B cell (primary cell): ENCODE measurements around the gene ACY1. TPM values are rescaled to one million over a fixed set of nuclear protein-coding genes. Genes with fewer than 3 reads are reported as not detected.

ENCODE experiments used
- ATAC-seq: fragments of 200-7000 bp; cut with Tn5 transposase; one replicate; pipeline ENCODE4 v1.10.0; 2021; ENCODE audit warnings: low read depth, mild to moderate bottlenecking, moderate number of reproducible peaks, moderate library complexity
- CTCF ChIA-PET: fragments of 350-600 bp; sonication (Branson Sonifier 250); formaldehyde crosslinking; loops from one replicate; lab custom pipeline; 2021; ENCODE audit warnings: antibody characterized with exemption, inconsistent platforms; lab: Charles Lee
- POLR2A ChIA-PET: fragments of 350-600 bp; sonication (Branson Sonifier 250); formaldehyde crosslinking; loops from one replicate; lab custom pipeline; 2021; ENCODE audit warnings: antibody characterized with exemption; lab: Charles Lee
- DNase-seq: peaks from one replicate; pipeline ENCODE4 v3.0.0; 2013
- H2AFZ ChIP-seq: 2 replicates; pipeline ENCODE4 v1.6.1; 2012; ENCODE audit warnings: mild to moderate bottlenecking, low read depth, low read length; ENCODE audit not compliant: insufficient read depth, poor library complexity, severe bottlenecking
- H3K27ac ChIP-seq, 2 donors: 1 replicate in 1 of 2; 2 replicates in 1 of 2; pipeline ENCODE4 v1.5.1; 2012 to 2013; ENCODE audit warnings: low read length in 2 of 2, mild to moderate bottlenecking in 2 of 2, moderate library complexity in 1 of 2
- H3K27me3 ChIP-seq, 4 experiments: fragments of 200-600 bp in 1 of 4; sonication (generic) in 1 of 4; replicated peaks in 1 of 4; 1 replicate in 2 of 4; 2 replicates in 2 of 4; pipeline versions ENCODE4 v1.6.1 to v1.7.0; 2013 to 2016; ENCODE audit warnings: low read length in 3 of 4, mild to moderate bottlenecking in 2 of 4, mixed read lengths in 1 of 4, moderate library complexity in 1 of 4; ENCODE audit not compliant: insufficient read depth in 4 of 4, control insufficient read depth in 3 of 4; ENCODE audit errors: control extremely low read depth in 1 of 4
- H3K36me3 ChIP-seq, 2 experiments: replicated peaks in 1 of 2; 1 replicate in 1 of 2; 2 replicates in 1 of 2; pipeline versions ENCODE4 v1.6.1 to v1.7.1; 2013; ENCODE audit warnings: low read length in 1 of 2; ENCODE audit not compliant: insufficient read depth in 2 of 2, control insufficient read depth in 1 of 2; ENCODE audit errors: control extremely low read depth in 1 of 2, extremely low read depth in 1 of 2
- H3K4me1 ChIP-seq, 2 donors: fragments of 200-600 bp in 1 of 2; sonication (generic) in 1 of 2; 1 replicate in 1 of 2; 2 replicates in 1 of 2; pipeline versions ENCODE4 v1.5.1 to v1.6.1; 2013 to 2017; ENCODE audit warnings: low read length in 2 of 2; ENCODE audit not compliant: control insufficient read depth in 2 of 2, insufficient read depth in 2 of 2
- H3K4me2 ChIP-seq: replicated peaks from 2 replicates; pipeline ENCODE3; 2012; ENCODE audit warnings: mild to moderate bottlenecking, low read depth, low read length; ENCODE audit not compliant: poor library complexity, severe bottlenecking
- H3K4me3 ChIP-seq, 5 experiments: fragments of 200-600 bp in 1 of 5; sonication (generic) in 1 of 5; 1 replicate in 3 of 5; 2 replicates in 2 of 5; pipeline versions ENCODE4 v1.5.1 to v1.7.0; 2011 to 2016; ENCODE audit warnings: low read length in 4 of 5, mild to moderate bottlenecking in 4 of 5, low read depth in 2 of 5, control low read depth in 1 of 5, moderate library complexity in 1 of 5; ENCODE audit not compliant: insufficient read depth in 1 of 5; ENCODE audit errors: control extremely low read depth in 1 of 5, extremely low read depth in 1 of 5
- H3K79me2 ChIP-seq: fragments of 200-600 bp; sonication (generic); one replicate; pipeline ENCODE4 v1.6.0; 2016; ENCODE audit warnings: low read length; ENCODE audit not compliant: control insufficient read depth, insufficient read depth
- H3K9ac ChIP-seq: fragments of 200-600 bp; sonication (generic); 2 replicates; pipeline ENCODE4 v1.6.1; 2017; ENCODE audit warnings: mild to moderate bottlenecking, low read length, moderate library complexity
- H3K9me3 ChIP-seq, 3 donors: one replicate each; pipeline versions ENCODE4 v1.6.1 to v1.7.1; 2013; ENCODE audit warnings: low read length in 2 of 3; ENCODE audit not compliant: control insufficient read depth in 2 of 3, insufficient read depth in 1 of 3; ENCODE audit errors: control extremely low read depth in 1 of 3
- H4K20me1 ChIP-seq: 2 replicates; pipeline ENCODE4 v1.6.0; 2012; ENCODE audit warnings: mild to moderate bottlenecking, low read length; ENCODE audit not compliant: insufficient read depth, control insufficient read depth, poor library complexity, severe bottlenecking
- H3K27ac Mint-ChIP-seq: one replicate; pipeline ENCODE4 v1.8.0; 2021; ENCODE audit warnings: mixed read lengths
- H3K27me3 Mint-ChIP-seq: one replicate; pipeline ENCODE4 v1.8.0; 2021; ENCODE audit warnings: mixed read lengths
- H3K4me1 Mint-ChIP-seq: one replicate; pipeline ENCODE4 v1.8.0; 2021; ENCODE audit warnings: mixed read lengths
- H3K4me3 Mint-ChIP-seq: one replicate; pipeline ENCODE4 v1.8.0; 2021; ENCODE audit warnings: mixed read lengths
- H3K9me3 Mint-ChIP-seq: one replicate; pipeline ENCODE4 v1.8.0; 2022; ENCODE audit warnings: mixed read lengths; ENCODE audit not compliant: insufficient read depth
- EZH2 ChIP-seq: IDR thresholded peaks from 2 replicates; pipeline ENCODE4 v1.6.1; 2012; ENCODE audit warnings: borderline replicate concordance, low read depth, mild to moderate bottlenecking, moderate library complexity, low read length; ENCODE audit not compliant: insufficient read depth, poor library complexity, severe bottlenecking
- WGBS: methylation state at CpG from one replicate; pipeline ENCODE4 v1.1.5; 2013; ENCODE audit warnings: missing lambda C conversion rate; ENCODE audit not compliant: insufficient coverage; 5-methylcytosine and 5-hydroxymethylcytosine counted together
- intact Hi-C: fragments of 100-400 bp; cut with micrococcal nuclease; formaldehyde crosslinking; loops from one replicate; pipeline ENCODE4 v1.10.0; 2022
- polyA plus RNA-seq: library from polyadenylated mRNA; depleted of rRNA; stranded (reverse); fragments of >200 nt; gene quantifications from 2 replicates; pipeline ENCODE4 v1.2.3, GENCODE V29; 2012
- total RNA-seq, 2 donors: library from RNA; stranded (reverse); fragments of 120-200 nt in 1 of 2; gene quantifications; 1 replicate in 1 of 2; 2 replicates in 1 of 2; pipeline versions ENCODE4 v1.2.3 to v1.2.4, GENCODE V29; 2013 to 2022
- TF ChIP-seq, protein P1 (sequence below): fragments of 200-600 bp; IDR thresholded peaks from one replicate; pipeline ENCODE4 v1.8.0; 2022; ENCODE audit warnings: antibody characterized with exemption, mild to moderate bottlenecking

The ACY1 gene
- total and polyA plus RNA-seq, 2 donors (not counting 1 experiment from before 2014, with no cell fraction given): 14.6 to 26.2 TPM

DNA sequence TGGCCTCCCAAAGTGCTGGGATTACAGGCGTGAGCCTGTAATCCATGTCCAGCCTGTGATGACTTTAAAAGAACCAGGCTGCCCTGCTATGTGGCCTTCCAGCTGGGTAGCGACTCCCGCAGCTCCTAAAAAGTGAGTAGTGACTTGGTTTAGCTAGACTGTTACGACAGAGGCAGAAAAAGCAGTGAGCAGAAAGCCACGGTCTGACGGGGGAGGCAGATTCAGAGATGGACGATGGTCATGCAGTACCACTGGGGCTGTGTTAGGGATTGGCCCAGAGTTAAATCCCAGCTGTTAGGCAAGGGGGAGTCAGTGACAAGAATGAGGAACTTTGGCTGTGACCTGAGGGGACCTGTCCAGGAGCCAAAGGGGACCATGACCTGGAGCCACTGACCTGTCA lies 15.4 kb downstream of the ACY1 start:
- Histone ChIP-seq H3K4me1 (peaks cover 19 to 27% of the 10 kb centered on the region in 2 donors), H3K27ac (no peak overlapping the region), H3K4me3 (no peak overlapping the region), H3K36me3 (peaks cover 0 to 11% of the 10 kb centered on the region in 2 experiments), H3K4me2 (no peak overlapping the region), H3K27me3 (no peaks in the 10 kb centered on the region), H4K20me1 (peaks cover 17% of the 10 kb centered on the region), H2AFZ (no peak overlapping the region), H3K9me3 (no peaks in the 10 kb centered on the region), H3K9ac (no peak overlapping the region), H3K79me2 (peaks cover 17% of the 10 kb centered on the region)
- no peak overlapping the region for H3K4me3 Mint-ChIP-seq
- DNase-seq (no peak), ATAC-seq (no peak)
- WGBS: 93% methylated on average over 6 of the region's 7 CpGs
- no peaks in the 10 kb centered on the region for H3K9me3 Mint-ChIP-seq
- H3K27me3 Mint-ChIP-seq: peaks cover 6% of the 10 kb centered on the region
- peaks cover 25% of the 10 kb centered on the region for H3K4me1 Mint-ChIP-seq
- ChIA-PET CTCF (interaction anchor here (0.9 to 2.1 kb wide), 6 partner anchors 54 to 448 kb away, joined by 3 to 8 read pairs (median 5); no protein-coding TSS in a partner anchor), POLR2A (no interaction called here)
- H3K27ac Mint-ChIP-seq: no peak overlapping the region
- intact Hi-C loops: loop anchor here (5.0 kb wide), 1 partner anchor 279 kb away; the partner anchor contains the start of gene WDR82
- TF ChIP-seq EZH2: no peak
- TF ChIP-seq, protein P1, sequence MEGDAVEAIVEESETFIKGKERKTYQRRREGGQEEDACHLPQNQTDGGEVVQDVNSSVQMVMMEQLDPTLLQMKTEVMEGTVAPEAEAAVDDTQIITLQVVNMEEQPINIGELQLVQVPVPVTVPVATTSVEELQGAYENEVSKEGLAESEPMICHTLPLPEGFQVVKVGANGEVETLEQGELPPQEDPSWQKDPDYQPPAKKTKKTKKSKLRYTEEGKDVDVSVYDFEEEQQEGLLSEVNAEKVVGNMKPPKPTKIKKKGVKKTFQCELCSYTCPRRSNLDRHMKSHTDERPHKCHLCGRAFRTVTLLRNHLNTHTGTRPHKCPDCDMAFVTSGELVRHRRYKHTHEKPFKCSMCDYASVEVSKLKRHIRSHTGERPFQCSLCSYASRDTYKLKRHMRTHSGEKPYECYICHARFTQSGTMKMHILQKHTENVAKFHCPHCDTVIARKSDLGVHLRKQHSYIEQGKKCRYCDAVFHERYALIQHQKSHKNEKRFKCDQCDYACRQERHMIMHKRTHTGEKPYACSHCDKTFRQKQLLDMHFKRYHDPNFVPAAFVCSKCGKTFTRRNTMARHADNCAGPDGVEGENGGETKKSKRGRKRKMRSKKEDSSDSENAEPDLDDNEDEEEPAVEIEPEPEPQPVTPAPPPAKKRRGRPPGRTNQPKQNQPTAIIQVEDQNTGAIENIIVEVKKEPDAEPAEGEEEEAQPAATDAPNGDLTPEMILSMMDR: no peak

DNA sequence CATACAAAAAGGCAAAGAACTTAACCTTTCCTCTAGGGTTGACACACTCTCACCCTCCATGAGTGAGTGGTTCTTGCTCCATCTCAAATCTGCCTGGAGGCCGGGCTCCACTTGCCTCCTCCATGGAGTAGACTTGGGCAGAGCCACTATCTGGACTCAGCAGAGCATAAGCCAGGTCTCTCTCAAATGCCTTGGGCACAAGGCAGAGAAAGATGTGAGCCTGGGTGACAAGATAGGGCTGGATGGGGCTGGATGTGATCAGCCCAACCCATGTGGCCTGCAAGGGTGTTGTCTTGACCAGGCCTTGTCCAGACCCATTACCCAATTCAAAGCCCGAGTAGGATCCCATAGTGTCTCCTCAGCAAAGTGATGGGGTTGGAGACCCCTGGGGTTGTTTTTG lies 16.5 kb downstream of the ACY1 start:
- no peak overlapping the region for H3K4me3 Mint-ChIP-seq
- DNase-seq: no peak

More for the DNA sequence above, 16.5 kb downstream of the ACY1 start:
- Histone ChIP-seq H3K4me3 (no peak overlapping the region), H3K79me2 (peaks cover 9% of the 10 kb centered on the region), H3K27me3 (no peaks in the 10 kb centered on the region), H3K36me3 (peaks cover 0 to 1% of the 10 kb centered on the region in 2 experiments), H3K9ac (no peak overlapping the region), H2AFZ (no peak overlapping the region), H3K27ac (no peak overlapping the region), H4K20me1 (peaks cover 7% of the 10 kb centered on the region), H3K4me1 (peaks cover 11 to 17% of the 10 kb centered on the region in 2 donors), H3K4me2 (no peak overlapping the region), H3K9me3 (no peaks in the 10 kb centered on the region)
- CTCF ChIA-PET: interaction anchor here (1.7 to 5.7 kb wide), 7 partner anchors 53 to 448 kb away, joined by 6 to 166 read pairs (median 13); partner anchors contain the start of gene POC1A
- WGBS: 93% methylated on average over 2 of the region's 2 CpGs
- intact Hi-C loops: loop anchor here (2.0 to 5.0 kb wide), 2 partner anchors 277 to 339 kb away; partner anchors contain the start of gene WDR82
- TF ChIP-seq, protein P1: no peak
- no peak for TF ChIP-seq EZH2
- Mint-ChIP-seq H3K27me3 (peaks cover 6% of the 10 kb centered on the region), H3K4me1 (peaks cover 15% of the 10 kb centered on the region), H3K27ac (no peak overlapping the region), H3K9me3 (no peaks in the 10 kb centered on the region)
- ATAC-seq: no peak
- POLR2A ChIA-PET: no interaction called here
